SIG-M5 treated with dmso at 0.1 percent for 504 hours (cell line): ENCODE results near the gene PAXX.

ENCODE experiments used
- DNase-seq: peaks from one replicate; lab custom pipeline; 2025; ENCODE audit not compliant: unreplicated experiment; lab: John Stamatoyannopoulos, UW

Gene PAXX

DNA sequence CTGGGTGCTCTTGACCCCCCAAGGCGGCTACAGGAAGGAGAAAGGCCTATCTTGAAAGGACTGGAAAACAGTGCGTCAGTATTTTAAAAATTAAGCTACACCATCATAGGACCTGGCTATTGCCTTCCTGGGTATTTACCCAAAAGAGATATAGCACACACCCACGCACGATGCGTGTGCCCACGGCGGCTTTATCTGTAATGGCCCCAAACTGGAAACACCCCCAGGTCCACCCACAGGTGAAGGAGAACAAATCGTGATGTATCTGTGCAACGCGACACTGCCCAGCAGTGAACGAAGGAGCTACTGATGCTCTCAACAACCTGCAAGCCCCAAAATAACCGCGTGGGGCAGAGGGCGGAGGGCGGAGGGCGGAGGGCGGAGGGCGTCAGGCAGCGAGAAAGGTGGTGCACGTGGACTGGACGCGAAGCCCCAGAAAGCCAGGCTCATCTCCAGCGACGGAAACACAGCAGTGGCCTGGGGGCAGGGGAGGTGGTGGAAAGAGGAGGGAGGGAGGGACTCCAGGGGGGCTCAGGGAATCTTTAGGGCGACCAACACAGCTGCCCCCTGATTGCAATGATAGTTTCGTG lies 27.3 kb upstream of the PAXX start:
- DNase-seq = no peak

DNA sequence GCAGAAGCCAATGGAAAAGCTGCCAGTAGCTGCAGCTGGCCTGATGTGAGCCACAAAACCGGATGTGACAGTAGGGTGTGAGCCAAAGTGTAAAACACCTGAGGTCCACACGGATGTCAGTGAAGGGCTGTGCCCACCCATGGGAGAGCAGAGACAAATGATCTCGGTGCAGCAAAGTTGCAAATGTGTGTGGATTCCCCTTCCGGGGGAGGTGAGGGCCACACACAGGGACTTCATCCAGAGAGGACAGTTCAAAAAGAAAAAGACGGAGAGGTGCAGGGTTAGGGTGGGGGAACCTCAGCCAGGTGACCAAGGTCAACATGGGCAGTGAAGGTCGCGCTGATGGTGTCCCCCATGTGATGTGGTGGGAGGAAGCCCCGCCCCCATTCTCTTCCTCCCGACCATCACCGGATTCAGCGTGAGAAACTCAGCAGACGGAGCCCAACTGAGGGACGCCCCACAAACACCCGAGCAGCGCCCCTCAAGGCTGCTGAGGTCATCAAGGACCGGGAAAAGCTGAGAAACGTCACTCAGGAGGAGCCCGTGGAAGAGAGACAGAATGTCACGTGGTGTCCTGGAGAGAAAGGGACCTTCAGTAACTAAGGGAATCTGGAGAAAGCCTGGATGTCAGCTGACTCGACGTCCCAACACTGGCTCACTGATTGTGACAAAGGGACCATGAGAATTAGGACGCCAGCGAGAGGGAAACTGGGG lies 26.3 kb upstream of the PAXX start:
- no peak for DNase-seq

- DNase-seq = no peak
Observed at GRCh38 chr9:136968333-136969127, 23.7 kb upstream of the PAXX start.

GRCh38 chr9:136969150-136969549 lies 23.1 kb upstream of the PAXX start:
- DNase-seq = no peak

GRCh38 chr9:136969774-136970173 lies 22.4 kb upstream of the PAXX start:
- no peak for DNase-seq

DNA sequence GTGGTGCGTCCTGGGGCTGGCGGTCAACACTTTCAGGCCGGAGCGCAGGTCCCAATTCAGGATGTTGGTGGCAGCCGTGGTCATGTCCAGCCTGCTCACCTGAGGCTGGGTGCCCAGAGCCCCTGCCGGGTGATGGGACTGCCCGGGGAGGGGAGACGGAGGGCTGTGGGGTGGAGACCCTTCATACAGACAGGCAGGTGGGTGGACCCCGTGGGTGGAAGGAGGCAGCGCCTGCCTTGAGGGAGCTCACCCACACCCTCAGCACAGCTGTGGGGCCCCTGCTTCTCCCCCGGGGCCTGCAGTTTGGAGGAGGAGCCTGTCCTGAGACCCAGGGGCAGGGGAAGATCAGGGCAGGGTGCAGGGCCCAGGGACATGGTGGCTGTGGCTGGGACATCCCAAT lies 21.9 kb upstream of the PAXX start:
- no peak for DNase-seq

- no peak for DNase-seq
Observed at GRCh38 chr9:136971746-136972145, 20.5 kb upstream of the PAXX start.

- no peak for DNase-seq
Observed at GRCh38 chr9:136972335-136972734, 19.9 kb upstream of the PAXX start.

GRCh38 chr9:136972743-136973142 lies 19.5 kb upstream of the PAXX start:
- DNase-seq = no peak

- no peak for DNase-seq
Observed at GRCh38 chr9:136973618-136974617, 18.3 kb upstream of the PAXX start.

- no peak for DNase-seq
Observed at GRCh38 chr9:136974817-136975535, 17.2 kb upstream of the PAXX start.

GRCh38 chr9:136975644-136976043 lies 16.6 kb upstream of the PAXX start:
- no peak for DNase-seq

GRCh38 chr9:136977223-136977622 lies 15.0 kb upstream of the PAXX start, which contains the start of gene PTGDS:
TSS of gene PTGDS (plus strand) at chr9:136977504. CDS start at chr9:136977579, 75 bp downstream.
- DNase-seq = no peak

DNA sequence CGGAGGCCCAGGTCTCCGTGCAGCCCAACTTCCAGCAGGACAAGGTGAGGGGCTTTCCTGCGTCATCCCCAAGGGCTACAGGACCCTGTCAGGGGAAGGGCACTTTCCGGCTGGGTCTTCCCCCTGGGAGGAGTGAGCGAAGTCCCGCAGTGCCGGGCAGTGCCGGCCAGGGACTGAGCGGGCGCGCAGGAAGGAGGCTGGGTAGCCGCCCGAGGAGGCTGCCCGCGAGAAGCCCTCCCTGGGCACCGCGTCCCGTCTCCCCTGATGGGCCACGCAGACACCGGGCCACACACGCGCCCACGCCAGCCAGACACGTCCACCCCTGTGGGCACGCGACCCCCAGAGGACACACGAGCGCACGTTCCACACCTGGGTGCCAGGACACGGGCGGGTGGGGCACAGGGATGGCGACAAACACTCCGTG lies 14.6 kb upstream of the PAXX start:
- no peak for DNase-seq

GRCh38 chr9:136978073-136978864 lies 14.0 kb upstream of the PAXX start:
- no peak for DNase-seq

DNA sequence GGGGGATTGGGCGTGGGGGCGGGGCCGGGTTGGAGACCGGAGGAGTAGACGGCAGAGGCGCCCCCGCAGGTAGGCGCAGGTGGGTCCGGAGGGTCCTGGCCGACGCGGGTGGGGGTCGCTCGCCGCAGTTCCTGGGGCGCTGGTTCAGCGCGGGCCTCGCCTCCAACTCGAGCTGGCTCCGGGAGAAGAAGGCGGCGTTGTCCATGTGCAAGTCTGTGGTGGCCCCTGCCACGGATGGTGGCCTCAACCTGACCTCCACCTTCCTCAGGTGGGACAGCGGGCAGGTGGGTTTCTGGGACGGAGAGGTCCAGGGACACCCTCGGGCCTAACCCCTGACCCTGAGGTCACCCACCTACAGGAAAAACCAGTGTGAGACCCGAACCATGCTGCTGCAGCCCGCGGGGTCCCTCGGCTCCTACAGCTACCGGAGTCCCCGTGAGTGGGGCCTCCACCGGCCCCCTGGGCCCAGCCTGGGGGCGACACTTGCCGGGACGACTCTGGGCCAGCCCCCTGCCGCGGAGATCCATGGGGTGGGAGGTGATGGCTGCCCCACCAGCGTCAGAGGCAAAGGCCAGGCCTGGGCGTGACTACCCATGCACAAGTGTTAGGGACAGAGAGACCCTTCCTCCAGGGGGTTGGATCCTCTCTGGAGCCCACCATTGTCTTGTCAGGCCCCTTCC lies 13.2 kb upstream of the PAXX start:
- no peak for DNase-seq

DNA sequence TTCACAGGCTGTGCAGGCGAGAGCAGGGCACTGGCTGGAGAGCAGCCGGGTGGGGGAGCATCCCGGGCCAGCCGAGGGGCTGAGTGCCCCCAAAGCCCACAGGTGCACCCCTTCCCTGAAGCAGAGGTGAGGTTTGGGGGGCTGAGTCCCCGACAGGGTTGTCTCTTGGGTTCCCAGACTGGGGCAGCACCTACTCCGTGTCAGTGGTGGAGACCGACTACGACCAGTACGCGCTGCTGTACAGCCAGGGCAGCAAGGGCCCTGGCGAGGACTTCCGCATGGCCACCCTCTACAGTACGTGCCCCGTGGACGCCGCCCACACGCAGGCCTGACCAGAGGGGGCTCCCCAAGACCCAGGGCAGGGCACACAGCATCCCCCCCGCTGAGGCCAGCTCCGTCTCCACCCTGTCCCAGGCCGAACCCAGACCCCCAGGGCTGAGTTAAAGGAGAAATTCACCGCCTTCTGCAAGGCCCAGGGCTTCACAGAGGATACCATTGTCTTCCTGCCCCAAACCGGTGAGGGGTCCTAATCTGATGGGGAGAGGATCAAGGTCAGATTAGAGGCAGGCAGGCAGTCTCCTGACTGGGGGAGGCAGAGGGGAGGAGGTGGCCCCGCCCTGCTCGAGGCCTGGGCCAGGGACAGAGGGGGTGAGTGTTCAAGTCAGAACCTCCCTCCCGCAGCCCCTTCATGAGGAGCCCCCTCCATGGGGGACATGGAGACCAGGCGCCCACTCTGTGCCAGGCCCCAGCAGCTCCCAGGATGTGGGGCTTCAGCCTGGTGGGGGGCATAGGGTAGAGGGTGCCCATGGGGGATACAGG lies 12.2 kb upstream of the PAXX start:
- DNase-seq = no peak
